ENCODE results near the gene PTK6.

Gene PTK6

DNA sequence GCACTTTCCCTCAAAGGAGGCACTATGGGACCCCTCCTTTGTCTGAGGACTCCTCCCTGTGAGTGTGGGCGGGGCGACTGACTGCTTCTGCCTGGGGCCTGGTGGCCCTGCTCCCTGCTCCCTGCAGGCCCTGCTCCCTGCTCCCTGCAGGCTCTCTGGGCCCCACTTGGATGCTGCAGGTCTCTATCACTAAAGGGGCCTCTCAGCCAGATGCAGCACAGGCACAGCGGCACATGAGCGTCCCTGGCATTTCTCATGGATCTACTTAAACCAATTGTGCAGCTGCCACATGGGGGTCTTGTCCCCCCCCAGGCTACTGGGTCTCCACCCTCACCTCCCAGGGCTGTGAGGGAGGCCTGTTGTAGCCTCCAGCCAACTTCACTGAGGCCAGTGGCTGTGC, 46.1 kb downstream of the PTK6 start:
- H3K4me3 ChIP-seq (ENCODE audit: control insufficient read depth, low read depth, low read length), result no peak overlapping the region
- TF ChIP-seq CTCF (IDR thresholded peaks at IDR 0.05; ENCODE audit: control insufficient read depth, insufficient read depth, low read depth, low read length, missing control alignments), result no peak
- DNase-seq (ENCODE audit: low read depth), result no peak

DNA sequence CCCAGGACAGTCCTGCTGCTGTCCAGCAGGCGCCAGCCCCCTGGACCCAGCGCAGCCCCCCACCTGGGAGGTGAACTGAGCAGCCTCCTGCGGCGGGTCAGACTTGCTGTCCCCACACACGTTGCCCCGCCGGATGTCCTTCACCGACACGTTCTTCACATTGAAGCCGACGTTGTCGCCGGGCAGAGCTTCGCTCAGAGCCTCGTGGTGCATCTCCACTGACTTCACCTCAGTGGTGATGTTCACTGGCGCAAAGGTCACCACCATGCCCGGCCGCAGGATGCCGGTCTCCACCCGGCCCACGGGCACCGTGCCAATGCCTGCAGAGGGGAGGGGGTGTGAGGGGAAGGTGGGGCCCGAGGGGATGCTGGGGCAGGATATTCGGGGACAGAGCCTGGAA, 46.8 kb downstream of the PTK6 start:
- DNase-seq (ENCODE audit: low read depth), result no peak
- TF ChIP-seq CTCF (IDR thresholded peaks at IDR 0.05; ENCODE audit: control insufficient read depth, insufficient read depth, low read depth, low read length, missing control alignments), result no peak
- no peak overlapping the region for H3K4me3 ChIP-seq (ENCODE audit: control insufficient read depth, low read depth, low read length)

DNA sequence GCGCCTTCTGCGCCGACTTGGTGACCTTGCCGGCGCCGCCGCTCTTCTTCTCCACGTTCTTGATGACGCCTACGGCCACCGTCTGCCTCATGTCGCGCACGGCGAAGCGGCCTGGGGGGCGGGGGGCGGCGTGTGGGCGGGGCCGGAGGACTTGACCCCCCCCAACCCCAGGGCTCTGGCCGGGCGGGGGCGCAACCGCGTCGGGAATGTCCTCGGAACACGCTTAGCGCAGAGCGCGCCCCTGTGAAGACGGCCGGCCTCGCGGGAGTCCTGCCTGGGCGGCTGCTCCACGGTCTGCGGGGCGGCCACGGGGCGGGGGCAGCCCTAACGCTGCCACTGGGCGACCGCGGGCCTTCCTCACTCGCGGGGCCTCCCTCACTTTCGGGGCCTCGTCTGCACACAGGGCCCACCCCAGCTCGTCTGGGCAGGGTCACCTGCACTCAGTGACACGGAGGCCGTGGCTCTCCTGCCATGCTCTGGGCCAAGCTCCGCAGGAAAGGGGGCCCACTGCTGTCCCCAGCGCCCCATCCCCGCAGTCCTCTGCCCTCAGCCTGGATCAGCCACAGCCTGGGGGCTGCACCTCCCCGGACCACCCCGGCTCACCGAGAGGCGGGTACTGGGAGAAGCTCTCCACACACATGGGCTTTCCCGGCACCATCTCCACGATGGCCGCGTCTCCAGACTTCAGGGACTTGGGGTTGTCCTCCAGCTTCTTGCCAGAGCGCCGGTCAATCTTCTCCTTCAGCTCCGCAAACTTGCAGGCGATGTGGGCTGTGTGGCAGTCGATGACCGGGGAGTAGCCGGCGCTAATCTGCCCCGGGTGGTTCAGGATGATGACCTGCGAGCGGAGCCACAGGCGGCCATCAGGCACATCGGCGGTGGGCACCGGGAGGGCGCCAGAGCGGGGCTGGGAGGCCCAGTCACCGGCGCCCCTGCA, 48.6 kb downstream of the PTK6 start:
- no peak for DNase-seq (ENCODE audit: low read depth)
- TF ChIP-seq CTCF (IDR thresholded peaks at IDR 0.05; ENCODE audit: control insufficient read depth, insufficient read depth, low read depth, low read length, missing control alignments), result no peak
- no peak overlapping the region for H3K4me3 ChIP-seq (ENCODE audit: control insufficient read depth, low read depth, low read length)

DNA sequence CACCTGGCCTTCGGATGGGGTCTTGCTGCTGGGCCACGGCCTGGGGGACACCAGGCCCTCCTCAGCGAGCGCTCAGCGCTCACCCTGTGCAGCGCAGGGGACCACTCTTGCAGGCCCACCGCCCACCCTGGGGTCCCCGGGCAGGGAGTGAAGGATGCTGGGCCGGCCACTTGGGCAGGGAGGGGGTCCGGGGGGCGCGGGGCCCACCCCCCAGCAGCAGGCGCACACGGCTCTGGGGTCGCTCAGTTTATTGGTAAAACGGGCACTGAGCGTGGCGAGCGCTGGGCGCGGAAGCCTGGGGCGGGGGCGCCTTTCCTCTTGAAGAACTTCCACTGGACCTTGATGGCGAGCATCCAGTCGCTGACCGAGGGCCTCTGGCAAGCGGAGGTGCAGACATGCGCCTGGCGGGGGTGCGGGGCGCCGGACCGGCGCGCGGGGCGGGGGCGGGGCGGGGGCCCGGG, 49.4 kb downstream of the PTK6 start:
- no peak for TF ChIP-seq CTCF (IDR thresholded peaks at IDR 0.05; ENCODE audit: control insufficient read depth, insufficient read depth, low read depth, low read length, missing control alignments)
- no peak overlapping the region for H3K4me3 ChIP-seq (ENCODE audit: control insufficient read depth, low read depth, low read length)
- no peak for DNase-seq (ENCODE audit: low read depth)

- no peak for DNase-seq (ENCODE audit: low read depth)
- H3K4me3 ChIP-seq (ENCODE audit: control insufficient read depth, low read depth, low read length), result no peak overlapping the region
- no peak for TF ChIP-seq CTCF (IDR thresholded peaks at IDR 0.05; ENCODE audit: control insufficient read depth, insufficient read depth, low read depth, low read length, missing control alignments)
Measured at GRCh38 chr20:63487116-63487764, 49.9 kb downstream of the PTK6 start.

DNA sequence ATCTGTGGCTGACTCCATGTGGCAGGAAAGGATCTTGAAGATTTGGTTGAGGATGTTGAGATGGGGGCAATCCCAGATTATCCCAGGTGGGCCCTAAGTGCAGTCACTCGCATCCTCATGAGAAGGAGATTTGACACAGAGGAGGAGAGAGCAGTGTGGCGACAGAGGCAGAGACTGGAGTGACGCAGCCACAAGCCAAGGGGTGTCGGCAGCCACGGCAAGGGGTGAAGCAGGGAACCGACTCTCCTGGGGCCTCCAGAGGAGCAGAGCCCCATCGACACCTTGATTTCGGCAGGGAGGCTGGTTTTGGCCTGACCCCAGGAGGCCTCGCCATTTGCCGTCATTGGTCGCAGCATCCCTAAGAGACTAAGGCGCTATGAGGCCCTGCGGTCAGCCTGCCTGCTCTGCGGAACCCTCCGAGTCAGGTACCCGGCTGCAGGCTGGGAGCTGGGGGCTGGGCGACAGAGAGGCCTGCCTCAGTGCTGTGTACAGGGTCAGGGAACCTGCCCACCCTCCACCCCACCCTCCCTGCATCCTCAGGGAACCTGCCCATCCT, 50.8 kb downstream of the PTK6 start:
- no peak for TF ChIP-seq CTCF (IDR thresholded peaks at IDR 0.05; ENCODE audit: control insufficient read depth, insufficient read depth, low read depth, low read length, missing control alignments)
- no peak for DNase-seq (ENCODE audit: low read depth)
- H3K4me3 ChIP-seq (ENCODE audit: control insufficient read depth, low read depth, low read length), result no peak overlapping the region
